Prostate gland (tissue), 2 donors: ENCODE measurements around the gene TSHZ2. TPM values are rescaled to one million over a fixed set of nuclear protein-coding genes. Genes with fewer than 3 reads are reported as not detected.

Source experiments
- DNase-seq: peaks from one replicate; pipeline ENCODE4 v3.0.0-alpha.2; 2019; ENCODE audit warnings: low spot score
- H3K27ac ChIP-seq, 2 donors: fragments of 200-600 bp; sonication (generic); 2 replicates each; pipeline ENCODE4 v1.5.1; 2017 to 2019
- H3K27me3 ChIP-seq: fragments of 200-600 bp; sonication (generic); replicated peaks from 2 replicates; pipeline ENCODE4 v1.5.1; 2019; ENCODE audit not compliant: insufficient read depth
- H3K36me3 ChIP-seq, 2 donors: fragments of 200-600 bp; sonication (generic); 1 replicate in 1 of 2; 2 replicates in 1 of 2; pipeline versions ENCODE4 v1.5.1 to v1.8.1; 2017 to 2019
- H3K4me1 ChIP-seq: fragments of 200-600 bp; sonication (generic); replicated peaks from 2 replicates; pipeline ENCODE4 v1.5.1; 2019
- H3K4me3 ChIP-seq, 2 donors: fragments of 200-600 bp; sonication (generic); 2 replicates each; pipeline ENCODE4 v1.5.1; 2017 to 2019
- H3K9me3 ChIP-seq: fragments of 200-600 bp; sonication (generic); 2 replicates; pipeline ENCODE4 v1.5.1; 2017
- POLR2A ChIP-seq: fragments of 450-650 bp; IDR thresholded peaks from one replicate; pipeline ENCODE4 v1.6.1; 2016; ENCODE audit warnings: antibody characterized with exemption, mild to moderate bottlenecking
- POLR2AphosphoS5 ChIP-seq: sonication (generic); formaldehyde crosslinking; IDR thresholded peaks from one replicate; pipeline ENCODE4 v1.6.1; 2017; ENCODE audit warnings: antibody characterized with exemption
- WGBS: methylation state at CpG from one replicate; pipeline ENCODE4 v1.1.5; 2018; 5-methylcytosine and 5-hydroxymethylcytosine counted together
- intact Hi-C: fragments of 100-400 bp; cut with DNase I; formaldehyde crosslinking; loops from one replicate; pipeline ENCODE4 v1.14.2; 2022
- total RNA-seq, 2 donors: library from RNA; depleted of rRNA; stranded (reverse); fragments of >200 nt; gene quantifications; one replicate each; pipeline ENCODE4 v1.1.0, GENCODE V29; 2016
- TF ChIP-seq, protein P1 (sequence below), 4 experiments: fragments of 200-600 bp in 2 of 4; fragments of 450-650 bp in 2 of 4; sonication (generic) in 2 of 4; IDR thresholded peaks; 1 replicate in 3 of 4; 2 replicates in 1 of 4; pipeline ENCODE4 v1.5.1; 2016 to 2019; ENCODE audit warnings: antibody characterized with exemption in 4 of 4, mild to moderate bottlenecking in 2 of 4, moderate library complexity in 2 of 4

Gene TSHZ2
- total RNA-seq, 2 donors from 2014 or later: 9.8 to 35.1 TPM

DNA sequence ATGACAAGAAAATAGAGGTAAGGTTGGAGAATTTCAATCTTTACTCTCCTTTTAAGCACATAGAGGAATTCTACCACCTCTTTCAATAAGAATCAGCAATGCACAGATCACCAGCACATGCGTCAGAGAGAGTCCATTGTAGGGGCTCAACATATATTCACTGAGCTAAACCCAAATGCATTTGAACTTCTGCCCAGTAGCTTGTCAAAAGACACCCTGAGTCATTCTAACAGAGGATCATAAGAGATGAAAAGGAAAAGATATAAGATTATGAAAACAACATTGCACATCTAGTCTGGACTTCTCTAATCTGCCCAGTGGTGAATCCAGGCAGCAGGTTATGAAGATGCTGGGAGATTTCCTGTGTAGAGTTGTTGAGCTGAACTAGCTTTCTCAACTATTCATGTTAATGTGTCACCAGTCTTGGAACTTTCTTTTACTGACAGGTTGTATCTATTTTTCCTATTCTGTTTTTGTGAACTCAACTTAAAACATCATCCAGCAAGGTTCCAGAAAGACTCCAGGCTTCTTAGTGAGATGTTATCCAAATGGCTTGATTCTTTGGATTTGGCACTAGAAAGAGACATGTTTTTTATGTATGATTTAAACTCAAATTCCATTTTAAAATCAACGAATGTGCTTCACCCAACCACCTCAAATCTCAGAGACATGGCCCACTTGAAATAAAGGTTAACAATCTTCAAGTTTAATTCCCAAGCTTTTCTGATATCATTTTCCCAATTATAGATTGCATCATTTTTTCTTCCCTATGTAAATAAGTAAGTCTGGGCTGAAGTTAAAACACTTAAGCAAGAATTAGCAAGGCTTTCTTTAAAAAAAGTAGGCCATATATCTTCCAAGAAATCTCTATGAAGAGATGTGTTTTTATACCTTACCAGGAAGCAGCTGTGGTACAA lies 89.3 kb downstream of the TSHZ2 start:
- intact Hi-C loops: no loop called here
- no peaks in the 10 kb centered on the region for H3K4me1 ChIP-seq
- H3K9me3 ChIP-seq: no peaks in the 10 kb centered on the region
- H3K27ac ChIP-seq: no peak overlapping the region
- no peaks in the 10 kb centered on the region for H3K36me3 ChIP-seq
- WGBS: 89% methylated on average over 2 of the region's 2 CpGs
- DNase-seq: no peak
- H3K4me3 ChIP-seq: no peak overlapping the region
- no peaks in the 10 kb centered on the region for H3K27me3 ChIP-seq
- TF ChIP-seq, protein P1, sequence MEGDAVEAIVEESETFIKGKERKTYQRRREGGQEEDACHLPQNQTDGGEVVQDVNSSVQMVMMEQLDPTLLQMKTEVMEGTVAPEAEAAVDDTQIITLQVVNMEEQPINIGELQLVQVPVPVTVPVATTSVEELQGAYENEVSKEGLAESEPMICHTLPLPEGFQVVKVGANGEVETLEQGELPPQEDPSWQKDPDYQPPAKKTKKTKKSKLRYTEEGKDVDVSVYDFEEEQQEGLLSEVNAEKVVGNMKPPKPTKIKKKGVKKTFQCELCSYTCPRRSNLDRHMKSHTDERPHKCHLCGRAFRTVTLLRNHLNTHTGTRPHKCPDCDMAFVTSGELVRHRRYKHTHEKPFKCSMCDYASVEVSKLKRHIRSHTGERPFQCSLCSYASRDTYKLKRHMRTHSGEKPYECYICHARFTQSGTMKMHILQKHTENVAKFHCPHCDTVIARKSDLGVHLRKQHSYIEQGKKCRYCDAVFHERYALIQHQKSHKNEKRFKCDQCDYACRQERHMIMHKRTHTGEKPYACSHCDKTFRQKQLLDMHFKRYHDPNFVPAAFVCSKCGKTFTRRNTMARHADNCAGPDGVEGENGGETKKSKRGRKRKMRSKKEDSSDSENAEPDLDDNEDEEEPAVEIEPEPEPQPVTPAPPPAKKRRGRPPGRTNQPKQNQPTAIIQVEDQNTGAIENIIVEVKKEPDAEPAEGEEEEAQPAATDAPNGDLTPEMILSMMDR (IDR thresholded peaks at IDR 0.05): no peak
- TF ChIP-seq POLR2A (no peak), POLR2AphosphoS5 (no peak)

DNA sequence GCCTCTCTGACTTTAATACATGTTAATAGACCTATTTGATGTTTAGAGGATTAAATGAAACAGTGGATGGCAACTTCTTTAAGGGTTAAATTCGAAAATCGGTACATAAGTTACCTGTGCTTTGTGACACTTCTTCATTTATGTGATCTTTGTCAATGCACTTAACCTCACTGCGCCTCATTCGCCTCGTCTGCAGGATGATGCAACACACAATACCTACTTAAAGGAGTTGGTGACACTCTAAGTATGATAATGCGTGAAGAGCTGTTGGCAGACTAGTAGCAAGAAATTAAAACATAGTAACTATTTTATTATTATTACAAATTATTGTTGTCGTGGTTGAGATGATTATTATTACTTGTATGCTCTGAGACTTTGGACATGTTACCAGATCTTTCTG lies 92.8 kb downstream of the TSHZ2 start:
- no peak for TF ChIP-seq POLR2AphosphoS5
- TF ChIP-seq, protein P1 (IDR thresholded peaks at IDR 0.05): no peak
- intact Hi-C loops: no loop called here
- no peaks in the 10 kb centered on the region for H3K9me3 ChIP-seq
- no peak for DNase-seq
- no peaks in the 10 kb centered on the region for H3K4me1 ChIP-seq
- no peaks in the 10 kb centered on the region for H3K27me3 ChIP-seq
- no peak overlapping the region for H3K27ac ChIP-seq
- WGBS: 89% methylated on average over 7 of the region's 7 CpGs
- H3K36me3 ChIP-seq: no peaks in the 10 kb centered on the region
- H3K4me3 ChIP-seq: no peak overlapping the region

GRCh38 chr20:53068241-53068640 lies 96.1 kb downstream of the TSHZ2 start:
- Histone ChIP-seq H3K36me3 (no peaks in the 10 kb centered on the region), H3K9me3 (no peaks in the 10 kb centered on the region), H3K4me1 (peaks cover 4% of the 10 kb centered on the region), H3K27ac (no peak overlapping the region), H3K4me3 (no peak overlapping the region), H3K27me3 (no peaks in the 10 kb centered on the region)
- DNase-seq: no peak
- intact Hi-C loops: no loop called here
- TF ChIP-seq, protein P1 (IDR thresholded peaks at IDR 0.05): no peak
- TF ChIP-seq POLR2AphosphoS5: no peak
- TF ChIP-seq POLR2A: no peak
- 96% methylated on average over 3 of the region's 3 CpGs for WGBS

DNA sequence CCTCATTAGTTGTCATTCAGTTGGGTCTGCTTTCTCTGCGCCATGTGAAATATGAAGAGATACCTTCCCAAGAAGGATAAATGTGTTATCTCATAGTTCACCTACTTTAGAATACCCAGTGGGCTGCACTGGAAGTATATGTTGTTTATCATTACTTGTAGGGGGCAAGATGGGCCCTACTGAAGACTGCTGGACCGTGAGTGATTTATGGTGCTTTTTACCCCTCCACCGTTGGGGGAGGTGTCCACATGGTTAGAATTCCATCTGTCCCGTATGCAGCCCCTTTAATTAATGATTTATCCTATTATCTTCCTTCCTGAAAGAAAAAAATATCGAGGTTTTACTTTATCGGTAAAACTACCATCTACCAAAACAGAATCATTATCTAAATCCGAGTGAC lies 97.0 kb downstream of the TSHZ2 start:
- H3K36me3 ChIP-seq: no peaks in the 10 kb centered on the region
- H3K4me3 ChIP-seq: no peak overlapping the region
- no peaks in the 10 kb centered on the region for H3K9me3 ChIP-seq
- H3K27ac ChIP-seq: no peak overlapping the region
- intact Hi-C loops: no loop called here
- peaks cover 4% of the 10 kb centered on the region for H3K4me1 ChIP-seq
- no peaks in the 10 kb centered on the region for H3K27me3 ChIP-seq
- no peak for DNase-seq
- TF ChIP-seq, protein P1 (IDR thresholded peaks at IDR 0.05): no peak
- 84% methylated on average over 7 of the region's 7 CpGs for WGBS

DNA sequence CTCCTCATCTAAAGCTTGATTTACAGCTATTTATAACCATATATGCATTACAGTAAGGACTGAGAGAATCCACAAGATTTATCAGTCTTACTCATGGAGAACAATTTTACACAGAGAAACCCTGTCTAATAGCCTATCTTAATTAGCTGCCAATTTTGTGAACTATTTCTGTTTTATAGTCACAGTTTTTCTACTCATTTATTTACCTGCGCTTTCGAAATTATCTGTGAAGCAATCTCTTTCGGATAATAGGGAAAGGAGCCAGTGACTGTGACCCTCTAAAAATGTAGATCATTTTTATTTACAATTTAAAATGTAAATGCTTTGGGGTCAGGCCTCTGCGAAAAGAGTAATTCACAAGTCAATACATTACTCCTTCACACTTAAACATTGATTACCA lies 98.1 kb downstream of the TSHZ2 start:
- no peak for DNase-seq
- WGBS: 29% methylated on average over 4 of the region's 4 CpGs
- Histone ChIP-seq H3K9me3 (no peaks in the 10 kb centered on the region), H3K27me3 (no peaks in the 10 kb centered on the region), H3K4me1 (peaks cover 4% of the 10 kb centered on the region), H3K36me3 (no peaks in the 10 kb centered on the region), H3K27ac (no peak overlapping the region), H3K4me3 (no peak overlapping the region)
- intact Hi-C loops: no loop called here
- no peak for TF ChIP-seq POLR2AphosphoS5
- TF ChIP-seq, protein P1 (IDR thresholded peaks at IDR 0.05): no peak
- TF ChIP-seq POLR2A: no peak
